Lung microvascular endothelial cell (primary cell): Measurements from ENCODE around the gene NOC4L. TPM values are rescaled to one million over a fixed set of nuclear protein-coding genes. Genes with fewer than 3 reads are reported as not detected.
"Not testable (repeated sequence)": the region's sequence is repeated elsewhere in the genome, so short reads cannot be mapped to it uniquely, and the experiment has no call there.

Source experiments
- DNase-seq, 2 donors: peaks; one replicate each; pipeline versions ENCODE4 v3.0.0 to v3.0.0-alpha.2; 2010; ENCODE audit warnings: low read depth in 2 of 2
- total RNA-seq: library from RNA; depleted of rRNA; stranded (reverse); fragments of >200 nt; gene quantifications from 2 replicates; pipeline ENCODE4 v1.2.1, GENCODE V29; 2014

NOC4L gene
- total RNA-seq, 1 donor from 2014 or later: 9.9 TPM

DNA sequence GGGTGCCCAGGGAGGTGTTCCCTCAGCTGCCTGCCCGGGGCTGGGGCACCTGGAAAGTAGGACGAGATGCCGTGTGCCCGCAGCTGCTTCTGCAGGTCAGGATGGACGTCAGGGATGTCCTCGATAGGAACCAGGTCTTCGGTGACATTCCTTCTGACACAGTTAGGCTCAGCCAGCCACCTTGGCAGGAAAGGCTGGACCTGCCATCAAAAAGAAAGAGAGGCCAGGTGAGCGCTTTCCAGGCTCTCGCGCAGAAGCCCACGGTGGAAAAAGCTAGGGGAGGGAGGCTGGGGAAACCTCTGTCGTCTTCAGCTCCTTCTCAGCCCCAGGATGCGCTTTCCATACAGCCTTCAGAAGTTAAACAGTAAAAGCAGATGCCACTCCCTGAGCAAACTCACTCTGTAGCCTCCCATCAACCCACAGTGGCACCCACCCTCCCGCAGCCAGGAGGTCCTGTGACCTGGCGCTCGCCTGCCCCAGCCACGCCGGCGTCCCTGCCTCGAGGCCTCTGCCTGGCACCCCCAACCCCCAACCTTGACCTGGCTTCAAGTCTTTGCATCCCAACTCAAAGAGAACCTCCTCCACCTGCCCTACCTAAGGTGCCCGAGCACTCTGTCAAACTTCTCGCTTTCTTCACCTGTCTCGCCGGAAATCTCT, 1.4 kb upstream of the NOC4L start:
- no peak for DNase-seq

DNA sequence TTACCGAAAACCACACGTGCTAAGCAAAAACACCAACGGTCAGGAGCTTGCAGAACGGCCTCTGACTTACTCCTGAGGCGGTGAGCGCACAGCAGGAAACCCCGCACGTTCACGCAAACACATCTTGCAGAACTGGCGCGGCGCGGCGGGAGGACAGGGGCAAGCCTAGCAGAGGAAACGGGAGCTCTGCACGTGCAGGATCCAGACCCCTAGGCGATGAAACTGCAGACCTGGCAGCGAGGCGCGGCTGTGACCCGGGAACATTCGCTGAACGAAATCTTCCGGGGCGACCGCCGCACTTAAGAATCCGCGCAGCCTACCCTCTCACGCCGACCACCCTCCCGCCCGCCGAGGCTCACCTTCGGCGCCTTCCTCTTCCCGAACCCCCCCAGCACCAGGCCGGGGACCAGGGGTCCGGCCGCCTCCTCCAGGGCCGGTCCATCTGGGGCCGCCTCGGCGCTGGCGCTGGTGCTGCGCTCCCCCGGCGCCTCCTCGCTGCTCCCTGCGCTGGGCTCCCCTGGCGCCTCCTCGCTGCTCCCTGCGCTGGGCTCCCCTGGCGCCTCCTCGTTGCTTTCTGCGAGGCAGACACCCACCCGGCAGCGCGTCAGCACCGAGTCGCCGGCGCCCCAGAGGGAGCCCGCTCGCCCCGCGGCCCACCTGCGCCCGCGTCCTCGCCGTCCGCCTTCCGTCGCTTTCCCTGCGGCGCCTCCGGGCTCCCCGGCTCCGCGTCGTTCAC, 753 bp upstream of the NOC4L start:
- peak; percentile 26 to 41 for DNase-seq

DNA sequence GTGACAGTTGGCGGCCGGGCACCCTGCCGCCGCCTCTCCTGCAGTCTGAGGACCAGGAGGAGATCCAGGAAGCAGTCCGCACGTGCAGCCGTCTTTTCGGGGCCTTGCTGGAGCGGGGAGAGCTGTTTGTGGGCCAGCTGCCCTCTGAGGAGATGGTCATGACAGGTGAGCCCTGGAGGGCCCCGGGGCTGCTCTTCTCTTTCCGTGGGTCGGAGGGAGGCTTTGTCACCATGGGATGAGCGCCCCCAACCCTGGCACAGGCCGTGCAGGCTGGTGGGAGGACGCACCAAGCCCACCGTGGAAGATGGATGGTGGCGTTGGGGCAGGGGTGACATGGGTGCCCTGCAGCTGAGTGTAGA, 532 bp downstream of the NOC4L start:
- DNase-seq: peak in 1 of 2 donors; percentile 28

DNA sequence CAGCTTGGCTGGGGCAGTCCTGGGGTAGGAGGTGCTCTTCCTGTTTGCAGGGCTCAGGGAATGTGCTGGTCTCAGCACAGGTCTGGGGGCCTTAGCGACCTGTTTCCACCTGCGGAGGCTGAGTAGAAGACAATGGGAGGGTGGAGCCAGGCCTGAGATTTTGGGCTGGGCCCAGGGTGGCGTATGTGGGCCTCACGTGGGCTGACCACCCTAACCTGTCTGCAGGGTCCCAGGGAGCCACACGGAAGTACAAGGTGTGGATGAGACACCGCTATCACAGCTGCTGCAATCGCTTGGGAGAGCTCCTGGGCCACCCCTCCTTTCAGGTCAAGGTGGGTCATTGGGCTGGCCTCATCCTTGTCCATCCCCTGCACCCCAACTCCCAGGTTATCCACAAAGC, 1.1 kb downstream of the NOC4L start:
- no peak for DNase-seq

DNA sequence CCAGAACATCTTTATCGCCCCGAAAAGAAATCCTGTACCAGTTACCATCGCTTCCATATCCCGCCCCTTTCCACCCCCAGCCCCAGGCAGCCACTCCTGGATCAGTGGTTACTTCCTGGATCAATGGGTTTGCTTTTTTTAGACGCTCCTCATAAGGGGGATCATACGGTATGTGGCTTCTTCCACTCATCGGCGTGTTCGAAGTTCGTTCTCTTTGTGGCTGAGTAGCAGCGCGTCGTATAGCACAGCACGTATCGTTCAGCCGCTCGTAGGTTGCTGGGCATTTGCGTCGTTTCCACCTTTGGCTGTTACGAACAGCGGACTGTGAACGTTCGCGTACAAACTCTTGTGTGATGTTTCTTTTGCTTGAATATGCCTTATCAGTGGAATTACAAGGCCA, 1.8 kb downstream of the NOC4L start:
- no peak for DNase-seq

DNA sequence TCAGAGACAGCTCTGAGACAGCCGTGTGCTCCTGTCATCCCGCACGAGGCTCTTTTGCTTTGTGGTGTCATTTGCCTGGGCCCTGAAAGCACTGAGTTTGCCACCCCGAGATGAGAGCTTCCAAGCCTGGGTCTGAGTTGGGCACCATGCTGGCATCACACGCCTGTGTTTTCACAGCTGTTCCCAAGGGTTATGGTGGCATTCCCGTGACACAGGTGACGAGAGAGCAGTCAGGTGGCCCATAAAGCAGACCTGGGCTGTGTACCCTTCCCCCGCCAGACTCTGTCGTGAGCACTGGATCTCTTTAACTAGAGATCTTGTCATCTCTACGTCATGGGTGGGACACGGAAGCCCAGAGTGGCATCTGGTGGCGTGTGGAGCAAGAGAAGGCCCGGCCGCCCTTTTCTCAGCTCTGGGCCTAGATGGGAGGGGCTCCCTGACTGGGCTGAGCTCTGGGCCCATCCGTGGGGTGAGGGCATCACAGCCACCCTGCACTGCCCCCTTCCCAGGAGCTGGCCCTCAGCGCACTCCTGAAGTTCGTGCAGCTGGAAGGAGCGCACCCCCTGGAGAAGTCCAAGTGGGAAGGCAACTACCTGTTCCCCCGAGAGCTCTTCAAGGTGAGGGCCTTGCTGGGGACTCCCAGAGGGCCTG, 2.6 kb downstream of the NOC4L start:
- no peak for DNase-seq

DNA sequence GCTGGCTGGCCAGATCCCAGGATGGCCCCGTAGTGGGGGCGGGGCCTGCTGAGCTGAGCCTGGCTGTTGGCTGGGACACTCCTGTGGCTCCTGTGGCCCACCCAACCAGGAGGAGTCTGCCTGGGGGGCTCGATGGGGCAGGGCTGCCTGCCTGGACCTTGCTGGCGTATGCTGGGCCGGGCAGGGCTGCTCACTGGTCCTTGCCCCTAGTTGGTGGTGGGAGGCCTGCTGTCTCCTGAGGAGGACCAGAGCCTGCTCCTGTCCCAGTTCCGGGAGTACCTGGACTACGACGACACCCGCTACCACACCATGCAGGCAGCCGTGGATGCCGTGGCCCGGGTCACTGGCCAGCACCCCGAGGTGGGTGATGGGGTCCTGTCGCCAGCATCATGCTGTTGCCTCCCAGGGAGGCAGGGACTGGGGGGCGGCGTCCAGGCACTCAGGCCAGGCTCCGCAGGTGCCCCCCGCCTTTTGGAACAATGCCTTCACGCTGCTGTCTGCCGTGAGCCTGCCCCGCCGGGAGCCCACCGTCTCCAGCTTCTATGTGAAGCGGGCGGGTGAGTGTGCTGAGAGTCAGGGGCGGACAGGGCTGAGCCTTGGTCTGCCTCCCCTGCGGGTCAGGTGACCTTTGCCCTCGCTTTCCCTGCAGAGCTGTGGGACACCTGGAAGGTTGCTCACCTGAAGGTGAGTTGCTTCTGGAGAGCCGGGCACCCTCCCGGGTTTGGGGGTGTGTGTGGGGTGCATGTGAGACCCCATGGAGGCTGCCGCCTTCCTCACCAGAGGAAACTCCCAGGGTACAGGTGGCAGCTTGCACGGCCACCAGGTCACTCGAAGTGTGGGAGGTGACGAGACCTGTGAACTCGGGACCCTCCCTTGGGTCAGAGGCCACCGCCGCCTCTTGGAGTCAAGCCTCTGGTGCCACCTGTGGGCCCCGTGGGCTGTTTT, 3.4 kb downstream of the NOC4L start:
- DNase-seq: no peak

DNA sequence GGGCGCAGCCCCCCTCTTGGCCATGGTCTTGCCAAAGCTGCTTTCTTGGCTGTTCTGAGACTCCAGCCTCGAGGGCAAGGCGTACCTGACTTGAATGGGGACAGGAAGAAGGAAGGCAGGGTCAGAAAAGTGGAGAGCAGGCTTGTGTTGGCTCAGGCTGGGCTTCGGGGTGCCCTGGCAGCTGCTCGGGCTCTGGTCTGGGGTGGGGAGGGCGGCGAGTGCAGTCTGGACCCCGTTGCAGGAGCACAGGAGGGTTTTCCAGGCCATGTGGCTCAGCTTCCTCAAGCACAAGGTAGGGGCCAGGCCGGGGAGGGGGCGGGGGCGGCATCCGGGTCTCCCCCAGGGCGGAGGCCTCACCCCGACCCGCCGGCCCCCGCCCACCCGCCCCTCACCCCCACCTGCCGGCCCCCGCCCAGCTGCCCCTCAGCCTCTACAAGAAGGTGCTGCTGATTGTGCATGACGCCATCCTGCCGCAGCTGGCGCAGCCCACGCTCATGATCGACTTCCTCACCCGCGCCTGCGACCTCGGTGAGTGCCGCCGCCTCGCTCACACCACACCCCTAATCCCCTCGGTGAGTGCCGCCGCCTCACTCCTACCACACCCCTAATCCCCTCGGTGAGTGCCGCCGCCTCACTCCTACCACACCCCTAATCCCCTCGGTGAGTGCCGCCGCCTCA, 4.2 kb downstream of the NOC4L start:
- no peak for DNase-seq

DNA sequence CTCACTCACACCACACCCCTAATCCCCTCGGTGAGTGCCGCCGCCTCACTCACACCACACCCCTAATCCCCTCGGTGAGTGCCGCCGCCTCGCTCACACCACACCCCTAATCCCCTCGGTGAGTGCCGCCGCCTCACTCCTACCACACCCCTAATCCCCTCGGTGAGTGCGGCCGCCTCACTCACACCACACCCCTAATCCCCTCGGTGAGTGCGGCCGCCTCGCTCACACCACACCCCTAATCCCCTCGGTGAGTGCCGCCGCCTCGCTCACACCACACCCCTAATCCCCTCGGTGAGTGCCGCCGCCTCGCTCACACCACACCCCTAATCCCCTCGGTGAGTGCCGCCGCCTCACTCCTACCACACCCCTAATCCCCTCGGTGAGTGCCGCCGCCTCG, 5.3 kb downstream of the NOC4L start:
- DNase-seq: not testable (repeated sequence)

DNA sequence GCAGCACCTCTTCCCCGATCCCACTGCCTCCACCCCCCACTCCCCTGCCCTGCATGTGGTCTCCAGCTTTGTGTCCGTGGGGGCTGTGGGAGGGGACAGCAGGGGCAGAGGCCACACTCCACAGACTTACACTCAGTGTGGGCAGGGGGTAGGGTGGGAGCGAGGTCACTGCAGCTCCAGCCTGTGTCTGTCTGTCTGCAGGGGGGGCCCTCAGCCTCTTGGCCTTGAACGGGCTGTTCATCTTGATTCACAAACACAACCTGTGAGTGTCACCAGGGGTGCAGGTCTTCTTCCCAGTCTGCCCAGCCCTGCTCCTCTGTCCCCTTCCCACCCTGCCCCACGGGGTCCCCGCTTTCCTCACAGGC, 6.5 kb downstream of the NOC4L start:
- DNase-seq: no peak

DNA sequence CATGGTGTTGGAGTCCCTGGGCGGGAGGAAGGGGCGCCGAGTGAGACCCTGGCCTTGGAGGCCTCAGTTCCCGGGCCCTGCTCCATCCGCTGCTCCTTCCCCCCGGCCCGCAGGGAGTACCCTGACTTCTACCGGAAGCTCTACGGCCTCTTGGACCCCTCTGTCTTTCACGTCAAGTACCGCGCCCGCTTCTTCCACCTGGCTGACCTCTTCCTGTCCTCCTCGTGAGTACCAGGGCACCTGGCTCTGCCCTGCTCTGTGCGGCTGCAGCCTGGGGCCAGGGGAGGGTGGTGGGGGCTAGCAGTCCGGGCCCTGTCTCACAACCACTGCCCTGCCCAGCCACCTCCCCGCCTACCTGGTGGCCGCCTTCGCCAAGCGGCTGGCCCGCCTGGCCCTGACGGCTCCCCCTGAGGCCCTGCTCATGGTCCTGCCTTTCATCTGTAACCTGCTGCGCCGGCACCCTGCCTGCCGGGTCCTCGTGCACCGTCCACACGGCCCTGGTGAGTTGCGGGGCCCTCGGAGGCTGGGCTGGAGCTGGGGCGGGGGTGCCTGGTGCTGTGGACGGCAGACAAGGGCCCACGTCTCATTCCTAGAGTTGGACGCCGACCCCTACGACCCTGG, 7.0 kb downstream of the NOC4L start:
- DNase-seq: no peak

DNA sequence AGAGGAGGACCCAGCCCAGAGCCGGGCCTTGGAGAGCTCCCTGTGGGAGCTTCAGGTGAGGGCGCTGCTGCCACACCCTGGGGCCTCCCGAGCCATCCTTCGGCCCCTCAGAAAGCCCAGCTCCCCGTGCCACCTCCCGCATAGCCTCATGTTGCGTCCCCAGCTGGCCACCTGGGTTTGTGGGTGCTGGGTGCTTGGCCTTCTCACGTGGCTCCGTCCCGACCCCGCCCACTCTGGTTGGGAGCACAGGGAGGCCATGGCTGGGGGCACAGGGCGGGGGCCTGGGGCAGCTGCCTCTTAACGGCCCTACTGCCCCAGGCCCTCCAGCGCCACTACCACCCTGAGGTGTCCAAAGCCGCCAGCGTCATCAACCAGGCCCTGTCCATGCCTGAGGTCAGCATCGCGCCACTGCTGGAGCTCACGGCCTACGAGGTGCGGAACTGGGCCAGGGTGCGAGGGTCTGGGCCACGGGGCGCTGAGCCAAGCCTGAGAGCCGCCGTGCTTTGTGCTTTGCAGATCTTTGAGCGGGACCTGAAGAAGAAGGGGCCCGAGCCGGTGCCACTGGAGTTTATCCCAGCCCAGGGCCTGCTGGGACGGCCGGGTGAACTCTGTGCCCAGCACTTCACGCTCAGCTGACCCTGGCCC, 7.6 kb downstream of the NOC4L start:
- no peak for DNase-seq

DNA sequence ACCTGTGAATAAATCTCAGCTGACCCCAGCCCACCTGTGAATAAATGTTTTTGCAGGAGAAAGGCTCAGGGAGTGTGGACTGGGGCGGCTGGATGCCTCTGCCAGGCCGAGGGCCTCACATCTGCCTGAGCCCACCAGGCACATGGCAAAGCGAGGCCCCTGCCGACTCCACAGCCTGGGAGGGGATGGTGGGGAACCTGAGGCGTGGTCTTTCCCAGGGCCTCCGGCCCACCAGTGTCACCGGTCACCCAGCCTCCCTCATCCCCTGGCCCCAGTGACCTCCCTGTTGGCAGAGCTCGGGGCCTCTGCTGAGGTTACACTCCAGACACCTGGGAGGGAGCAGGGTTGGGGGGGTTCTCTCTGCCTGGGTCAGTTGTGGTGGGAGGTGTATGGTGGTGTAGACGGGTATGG, 8.2 kb downstream of the NOC4L start:
- DNase-seq: no peak

DNA sequence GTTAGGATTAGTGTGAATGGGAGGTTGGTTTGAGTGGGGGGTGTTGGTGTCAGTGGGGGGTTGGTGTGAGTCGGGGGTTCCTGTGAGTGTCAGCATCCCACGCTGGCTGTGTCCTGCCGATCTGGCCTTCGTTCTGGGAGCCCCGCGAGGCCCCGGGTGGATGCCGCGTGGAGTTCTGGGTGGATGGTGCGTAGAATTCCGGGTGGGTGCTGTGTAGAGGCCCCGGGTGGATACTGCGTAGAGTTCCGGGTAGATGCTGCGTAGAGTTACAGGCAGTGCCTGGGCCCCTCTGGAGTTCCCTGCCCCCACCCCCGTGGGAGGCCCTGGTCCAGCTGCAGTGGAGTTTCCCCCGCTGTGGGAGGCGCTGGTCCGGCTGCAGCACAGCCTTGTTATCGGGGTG, 8.7 kb downstream of the NOC4L start:
- no peak for DNase-seq

DNA sequence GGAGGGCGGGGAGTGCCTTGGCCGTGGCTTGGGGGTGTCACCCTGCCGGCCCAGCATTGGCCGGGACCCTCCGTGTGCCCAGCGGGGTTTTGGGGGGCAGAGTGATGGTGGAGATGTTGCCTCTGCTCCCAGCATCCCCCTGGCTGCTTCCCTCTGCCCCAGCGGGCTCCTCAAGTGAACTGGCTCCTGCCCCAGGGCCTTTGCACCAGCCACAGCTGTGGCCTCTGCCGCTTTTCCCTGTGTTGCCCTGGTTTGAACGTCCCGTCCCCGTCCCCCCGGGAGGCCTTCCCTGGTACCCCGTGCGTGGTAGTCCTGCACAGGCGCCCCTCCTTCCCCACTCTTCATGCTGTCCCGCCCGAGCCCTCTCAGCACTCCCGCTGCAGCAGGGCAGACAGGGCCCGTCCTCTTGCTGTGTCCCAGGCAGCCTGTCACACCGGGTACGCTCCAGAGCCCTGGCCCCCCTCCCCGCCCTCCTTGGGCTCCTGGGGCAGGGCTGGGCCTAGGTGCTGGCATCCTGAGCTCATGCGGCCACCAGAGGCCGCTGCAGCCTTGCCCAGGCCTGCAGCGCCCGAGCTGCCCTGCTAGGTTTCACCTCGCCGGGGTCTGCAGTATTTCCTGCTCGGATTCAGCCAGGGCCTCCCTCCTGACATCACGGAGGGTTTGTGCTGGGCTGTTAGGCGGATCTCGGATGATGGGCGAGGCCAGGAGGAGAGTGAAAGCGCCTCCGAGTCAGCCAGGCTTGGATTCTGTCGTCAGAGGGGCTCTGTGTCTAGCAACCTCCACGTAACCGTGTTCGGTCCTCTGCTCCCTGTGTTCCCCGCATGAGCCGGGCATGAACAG, 9.5 kb downstream of the NOC4L start:
- peak; percentile 76 to 85 for DNase-seq

DNA sequence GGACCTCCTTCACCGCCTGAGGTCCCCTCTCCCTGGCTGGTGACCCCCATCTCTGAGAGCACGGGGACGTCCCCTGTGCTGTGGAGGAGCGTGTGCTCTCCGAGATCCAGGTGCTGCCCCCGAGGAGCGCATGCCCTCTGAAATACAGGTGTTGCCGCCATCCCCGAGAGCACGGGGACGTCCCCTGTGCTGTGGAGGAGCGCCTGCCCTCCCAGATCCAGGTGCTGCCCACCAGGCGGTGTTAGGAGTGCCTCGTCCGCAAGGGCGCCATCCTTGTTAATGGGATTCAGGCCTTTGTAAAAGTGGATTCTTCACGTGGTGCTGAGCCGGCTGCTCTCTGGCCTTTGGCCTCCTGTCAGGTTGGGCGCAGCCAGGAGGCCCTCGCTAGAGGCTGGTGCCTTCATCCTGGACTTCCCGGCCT, 10.1 kb downstream of the NOC4L start:
- DNase-seq: peak in 1 of 2 donors; percentile 39

DNA sequence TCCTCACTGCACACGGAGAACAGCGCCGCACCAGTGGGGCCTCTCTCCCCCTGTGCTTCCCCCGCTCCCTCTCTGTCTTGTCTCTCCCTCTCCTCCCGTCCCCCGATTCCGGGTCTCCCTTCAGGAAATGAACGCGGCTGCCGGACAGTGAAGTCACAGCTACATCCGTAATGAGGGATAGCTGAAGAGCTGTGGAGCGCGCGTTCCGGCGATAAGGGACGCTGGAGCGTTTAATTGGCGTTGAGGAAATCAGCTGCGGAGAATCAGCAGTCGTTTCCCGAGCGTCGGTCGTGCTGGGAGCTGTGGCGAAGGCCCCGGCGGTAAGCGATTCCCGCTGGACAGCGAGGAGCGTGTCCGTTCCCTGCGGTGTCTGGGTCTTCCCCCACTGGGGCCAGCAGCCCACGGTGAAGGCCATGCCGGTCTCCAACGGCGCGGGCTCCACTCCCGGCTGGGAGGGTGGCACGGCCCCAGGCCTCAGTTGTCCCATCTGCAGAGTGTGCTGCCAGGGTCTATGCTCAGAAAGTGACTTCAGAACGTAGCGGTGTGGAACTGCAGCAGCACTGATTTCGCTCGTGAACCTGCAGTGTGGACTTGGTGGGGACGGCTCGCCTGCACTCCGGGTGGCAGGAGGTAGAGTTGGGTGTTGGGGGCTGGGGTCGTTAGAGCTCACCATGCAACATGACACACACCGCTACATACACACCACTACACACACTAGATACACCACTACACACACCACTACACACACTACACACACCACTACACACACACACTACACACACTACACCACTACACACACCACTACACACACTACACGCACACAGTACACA, 10.9 kb downstream of the NOC4L start:
- peak; percentile 44 to 73 for DNase-seq

DNA sequence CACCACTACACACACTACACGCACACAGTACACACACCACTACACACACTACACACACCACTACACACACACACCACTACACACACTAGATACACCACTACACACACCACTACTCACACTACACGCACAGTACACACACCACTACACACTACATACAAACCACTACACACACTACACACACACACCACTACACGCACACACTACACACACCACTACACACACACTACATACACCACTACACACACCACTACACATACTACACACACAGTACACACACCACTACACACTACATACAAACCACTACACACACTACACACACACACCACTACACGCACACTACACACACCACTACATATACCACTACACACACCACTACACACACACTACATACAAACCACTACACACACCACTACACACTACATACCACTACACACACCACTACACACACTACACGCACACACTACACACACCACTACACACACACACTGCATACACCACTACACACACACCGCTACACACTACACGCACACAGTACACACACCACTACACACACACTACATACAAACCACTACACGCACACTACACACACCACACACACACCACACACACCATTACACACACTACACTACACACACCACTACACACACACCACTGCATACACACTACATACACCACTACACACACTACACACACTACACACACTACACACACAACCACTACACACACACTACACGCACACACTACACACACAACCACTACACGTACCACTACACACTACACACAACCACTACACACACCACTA, 11.7 kb downstream of the NOC4L start:
- DNase-seq: no peak
